GM21526 (cell line): ENCODE data around the gene PTPRS.

Experiments
- ATAC-seq: cut with Tn5 transposase; IDR thresholded peaks from one replicate; pipeline ENCODE4 v1.9.1; 2021; ENCODE audit warnings: moderate library complexity; ENCODE audit not compliant: unreplicated experiment, low FRiP score

The PTPRS gene

GRCh38 chr19:5355693-5356092 lies 15.1 kb upstream of the PTPRS start:
- ATAC-seq: no peak

GRCh38 chr19:5355076-5355475 lies 14.5 kb upstream of the PTPRS start:
- no peak for ATAC-seq

GRCh38 chr19:5354403-5354802 lies 13.8 kb upstream of the PTPRS start:
- ATAC-seq: no peak

- no peak for ATAC-seq
Observed at GRCh38 chr19:5352229-5352763, 11.7 kb upstream of the PTPRS start.

GRCh38 chr19:5351731-5352228 lies 11.2 kb upstream of the PTPRS start:
- ATAC-seq: no peak

GRCh38 chr19:5349041-5349440 lies 8.4 kb upstream of the PTPRS start:
- no peak for ATAC-seq

GRCh38 chr19:5345895-5346386 lies 5.3 kb upstream of the PTPRS start:
- ATAC-seq: no peak

GRCh38 chr19:5343848-5344247 lies 3.2 kb upstream of the PTPRS start:
- ATAC-seq: no peak

- no peak for ATAC-seq
Observed at GRCh38 chr19:5342573-5343201, 2.1 kb upstream of the PTPRS start.

GRCh38 chr19:5341981-5342380 lies 1.4 kb upstream of the PTPRS start:
- ATAC-seq: no peak

- no peak for ATAC-seq
Observed at GRCh38 chr19:5341448-5341820, 822 bp upstream of the PTPRS start.

- ATAC-seq: no peak
Observed at GRCh38 chr19:5339950-5340636, 519 bp downstream of the PTPRS start.

- no peak for ATAC-seq
Observed at GRCh38 chr19:5339198-5339949, 1.2 kb downstream of the PTPRS start.

- no peak for ATAC-seq
Observed at GRCh38 chr19:5338656-5339197, 1.9 kb downstream of the PTPRS start.

- ATAC-seq: no peak
Observed at GRCh38 chr19:5337708-5338655, 2.6 kb downstream of the PTPRS start.

GRCh38 chr19:5337126-5337525 lies 3.5 kb downstream of the PTPRS start:
- no peak for ATAC-seq

GRCh38 chr19:5336195-5336965 lies 4.2 kb downstream of the PTPRS start:
- ATAC-seq: no peak

- ATAC-seq: no peak
Observed at GRCh38 chr19:5335593-5335992, 5.0 kb downstream of the PTPRS start.
